GM12874 (cell line): Measurements from ENCODE around the gene SUPT20HL2.

ENCODE experiments used
- CTCF ChIP-seq: IDR thresholded peaks from 2 replicates; pipeline ENCODE4 v1.5.1; 2011; ENCODE audit warnings: low read depth, mild to moderate bottlenecking, control low read depth, low read length, moderate library complexity; ENCODE audit not compliant: insufficient read depth

The SUPT20HL2 gene

GRCh38 chrX:24277405-24277804, 36.5 kb downstream of the SUPT20HL2 start:
- TF ChIP-seq CTCF, result no peak

- TF ChIP-seq CTCF, result no peak
Measured at GRCh38 chrX:24276015-24276414, 37.9 kb downstream of the SUPT20HL2 start.

- no peak for TF ChIP-seq CTCF
Measured at GRCh38 chrX:24271262-24271661, 42.6 kb downstream of the SUPT20HL2 start.

- no peak for TF ChIP-seq CTCF
Measured at GRCh38 chrX:24268786-24269185, 45.1 kb downstream of the SUPT20HL2 start.

GRCh38 chrX:24266996-24267395, 46.9 kb downstream of the SUPT20HL2 start:
- no peak for TF ChIP-seq CTCF

GRCh38 chrX:24264383-24264782, 49.5 kb downstream of the SUPT20HL2 start:
- no peak for TF ChIP-seq CTCF

- no peak for TF ChIP-seq CTCF
Measured at GRCh38 chrX:24262309-24262708, 51.6 kb downstream of the SUPT20HL2 start.
